Daoy (cell line): Measurements from ENCODE around the gene GSTA4. TPM values are rescaled to one million over a fixed set of nuclear protein-coding genes. Genes with fewer than 3 reads are reported as not detected.

ENCODE experiments used
- total RNA-seq: library from RNA; depleted of rRNA; stranded (reverse); fragments of >200 nt; shearing (Covaris generic); gene quantifications from 2 replicates; pipeline ENCODE4 v1.2.3, GENCODE V29; 2014; rRNA removed

GSTA4 gene
- total RNA-seq, 1 experiment from 2014 or later = 15.5 TPM

Other genes starting within 250 kb of the GSTA4 start
- gene GSTA2, start 231.8 kb downstream of the GSTA4 start, total RNA-seq = not detected in 2 replicates
- gene GSTA1, start 191.5 kb downstream of the GSTA4 start, total RNA-seq = not detected in 2 replicates
- not detected in 2 replicates for gene GSTA5, start 154.5 kb downstream of the GSTA4 start, total RNA-seq
- gene GSTA3, start 85.6 kb downstream of the GSTA4 start, total RNA-seq = not detected in 2 replicates
- 10.0 and 11.0 TPM in 2 replicates for gene CILK1, start 66.5 kb upstream of the GSTA4 start, total RNA-seq
- 74.7 and 90.8 TPM in 2 replicates for gene FBXO9, start 70.1 kb upstream of the GSTA4 start, total RNA-seq
- 0.23 TPM in 1 of 2 replicates, not detected in the other for gene GCM1, start 153.6 kb upstream of the GSTA4 start, total RNA-seq